ENCODE results near the gene KCNH2. TPM values are rescaled to one million over a fixed set of nuclear protein-coding genes. Genes with fewer than 3 reads are reported as not detected.

The KCNH2 gene
- total RNA-seq, 1 experiment from 2014 or later = 1.5 TPM

DNA sequence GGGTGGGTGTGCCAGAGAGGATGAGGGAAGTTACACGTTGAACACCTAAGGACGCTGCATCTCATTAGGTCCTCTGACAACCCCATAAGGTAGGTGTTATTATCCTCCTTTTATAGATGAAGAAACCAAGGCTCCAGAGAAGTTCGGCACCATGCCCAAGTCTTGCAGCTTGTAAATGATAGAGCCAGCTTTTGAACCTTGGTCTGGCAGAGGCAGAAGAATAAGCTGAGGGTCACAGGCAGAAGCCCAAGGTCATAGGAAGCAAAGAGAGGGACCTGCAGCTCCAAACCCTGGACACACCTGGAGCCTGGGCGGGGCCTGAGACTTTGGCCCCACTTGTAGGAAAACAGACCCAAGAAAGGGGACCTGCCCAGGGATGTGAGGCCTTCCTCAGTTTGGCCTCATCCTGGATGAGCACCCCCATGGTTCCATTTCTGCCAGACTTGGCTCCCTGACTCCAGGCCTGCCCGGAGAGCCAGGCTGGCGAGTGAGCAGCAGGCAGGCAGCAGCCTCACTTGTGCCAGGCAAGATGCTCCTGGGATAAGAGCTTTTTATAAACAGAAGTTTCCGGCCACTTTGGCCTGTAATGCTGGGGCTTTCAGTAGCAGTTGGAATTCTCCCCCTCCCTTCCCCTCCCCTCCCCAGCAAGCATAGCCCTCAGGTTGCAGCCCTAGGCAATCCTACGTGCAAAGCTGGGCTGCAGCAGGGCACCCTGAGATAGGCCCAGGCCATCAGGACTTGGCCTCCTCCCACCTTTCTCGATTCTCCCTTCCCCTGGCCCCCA lies 2.4 kb downstream of the KCNH2 start:
- POLR2A ChIA-PET (ENCODE audit: low non-redundant PET) = no interaction called here
- CTCF ChIA-PET = interaction anchor here (0.5 kb wide), 2 partner anchors 446 to 862 kb away, joined by 5 to 6 read pairs; no protein-coding TSS in a partner anchor
- no peak for TF ChIP-seq EZH2 (IDR thresholded peaks at IDR 0.05; ENCODE audit: borderline replicate concordance, low read depth, low read length, poor library complexity, severe bottlenecking)
- TF ChIP-seq CTCF (conservative IDR thresholded peaks at IDR 0.05; ENCODE audit: low read depth, low read length) = no peak
- H3K27ac ChIP-seq (ENCODE audit: low read depth, low read length, poor library complexity, severe bottlenecking) = no peak overlapping the region
- intact Hi-C loops (cut with micrococcal nuclease; ENCODE audit: unreplicated experiment) = no loop called here
- DNase-seq (ENCODE audit: low spot score) = no peak
- peaks cover 24% of the 10 kb centered on the region for H3K4me1 ChIP-seq (ENCODE audit: insufficient read depth, low read length, poor library complexity, severe bottlenecking)
- H3K4me3 ChIP-seq (ENCODE audit: low read depth, low read length, poor library complexity, severe bottlenecking) = peak overlapping the region; percentile 55
- no peaks in the 10 kb centered on the region for H3K9me3 ChIP-seq (ENCODE audit: low read depth, low read length, poor library complexity, severe bottlenecking)
- BruUV-seq (replicated peaks) = no TSS peak
- H3K27me3 ChIP-seq (replicated peaks; ENCODE audit: insufficient read depth, low read depth, low read length, poor library complexity) = peaks cover 9% of the 10 kb centered on the region
- no peaks in the 10 kb centered on the region for H3K36me3 ChIP-seq (ENCODE audit: insufficient read depth, low read length, poor library complexity, severe bottlenecking)

- BruUV-seq (replicated peaks) = no TSS peak
- H3K27ac ChIP-seq (ENCODE audit: low read depth, low read length, poor library complexity, severe bottlenecking) = no peak overlapping the region
- POLR2A ChIA-PET (ENCODE audit: low non-redundant PET) = no interaction called here
- no peaks in the 10 kb centered on the region for H3K36me3 ChIP-seq (ENCODE audit: insufficient read depth, low read length, poor library complexity, severe bottlenecking)
- H3K27me3 ChIP-seq (replicated peaks; ENCODE audit: insufficient read depth, low read depth, low read length, poor library complexity) = no peaks in the 10 kb centered on the region
- intact Hi-C loops (cut with micrococcal nuclease; ENCODE audit: unreplicated experiment) = no loop called here
- CTCF ChIA-PET = interaction anchor here (0.5 to 0.7 kb wide), 2 partner anchors 10 to 861 kb away, joined by 3 to 6 read pairs; no protein-coding TSS in a partner anchor
- peak overlapping the region; percentile 55 for H3K4me3 ChIP-seq (ENCODE audit: low read depth, low read length, poor library complexity, severe bottlenecking)
- H3K9me3 ChIP-seq (ENCODE audit: low read depth, low read length, poor library complexity, severe bottlenecking) = no peaks in the 10 kb centered on the region
- TF ChIP-seq CTCF (conservative IDR thresholded peaks at IDR 0.05; ENCODE audit: low read depth, low read length) = peak; percentile 30; the same call in 1 of the 2 replicates
- no peak for TF ChIP-seq EZH2 (IDR thresholded peaks at IDR 0.05; ENCODE audit: borderline replicate concordance, low read depth, low read length, poor library complexity, severe bottlenecking)
- DNase-seq (ENCODE audit: low spot score) = peak; percentile 48
- H3K4me1 ChIP-seq (ENCODE audit: insufficient read depth, low read length, poor library complexity, severe bottlenecking) = peaks cover 24% of the 10 kb centered on the region
Observed at GRCh38 chr7:150974468-150975391, 3.4 kb downstream of the KCNH2 start.

DNA sequence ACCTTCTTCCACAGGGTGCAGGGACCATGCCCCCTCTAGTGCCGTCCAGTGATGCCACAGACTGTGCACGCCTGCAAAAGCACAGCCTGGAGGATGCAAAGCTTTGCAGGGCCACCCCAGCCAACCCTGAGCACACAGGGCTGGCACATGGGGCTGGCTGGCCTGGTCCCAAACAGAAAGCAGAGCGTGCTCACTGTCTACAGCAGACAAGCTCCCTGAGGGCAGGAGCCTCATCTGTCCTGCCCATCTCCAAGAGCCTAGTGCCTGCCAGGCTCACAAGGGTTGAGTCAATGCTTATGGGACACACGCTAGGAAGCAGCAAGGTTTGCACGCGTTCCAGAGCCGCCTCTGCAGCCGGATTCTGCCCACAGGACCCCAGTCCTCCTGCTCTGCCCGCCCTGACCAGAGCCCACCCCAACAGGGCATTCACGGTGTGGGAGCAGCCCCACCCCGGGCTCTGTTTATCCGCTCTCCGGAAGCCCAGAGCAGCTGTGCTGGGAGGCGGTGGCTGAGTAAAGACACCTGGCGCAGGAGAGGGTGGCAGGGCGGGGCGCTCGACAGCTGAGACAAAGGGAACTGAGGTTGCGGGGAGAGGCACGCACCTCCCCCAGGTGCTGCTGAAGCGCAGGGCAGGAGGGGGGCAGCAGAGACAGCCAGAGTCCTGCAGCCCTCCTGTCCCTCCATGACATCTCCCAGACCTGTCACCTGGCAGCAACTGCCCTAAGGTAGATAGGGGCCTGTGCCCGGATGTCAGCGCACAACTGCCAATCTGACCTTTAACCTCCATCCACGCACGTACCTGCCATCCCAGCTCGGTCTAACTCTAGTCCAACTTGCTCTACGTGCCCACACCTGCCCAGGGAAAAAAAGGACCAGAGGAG lies 4.3 kb downstream of the KCNH2 start:
- intact Hi-C loops (cut with micrococcal nuclease; ENCODE audit: unreplicated experiment) = no loop called here
- no peaks in the 10 kb centered on the region for H3K36me3 ChIP-seq (ENCODE audit: insufficient read depth, low read length, poor library complexity, severe bottlenecking)
- BruUV-seq (replicated peaks) = no TSS peak
- H3K4me1 ChIP-seq (ENCODE audit: insufficient read depth, low read length, poor library complexity, severe bottlenecking) = peaks cover 18% of the 10 kb centered on the region
- TF ChIP-seq EZH2 (IDR thresholded peaks at IDR 0.05; ENCODE audit: borderline replicate concordance, low read depth, low read length, poor library complexity, severe bottlenecking) (no peak), CTCF (conservative IDR thresholded peaks at IDR 0.05; ENCODE audit: low read depth, low read length) (no peak)
- H3K9me3 ChIP-seq (ENCODE audit: low read depth, low read length, poor library complexity, severe bottlenecking) = no peaks in the 10 kb centered on the region
- no peaks in the 10 kb centered on the region for H3K27me3 ChIP-seq (replicated peaks; ENCODE audit: insufficient read depth, low read depth, low read length, poor library complexity)
- ChIA-PET POLR2A (ENCODE audit: low non-redundant PET) (no interaction called here), CTCF (interaction anchor here (0.7 kb wide), 1 partner anchor 9 kb away, joined by 3 read pairs; no protein-coding TSS in a partner anchor)
- peak overlapping the region; percentile 55 for H3K4me3 ChIP-seq (ENCODE audit: low read depth, low read length, poor library complexity, severe bottlenecking)
- H3K27ac ChIP-seq (ENCODE audit: low read depth, low read length, poor library complexity, severe bottlenecking) = no peak overlapping the region
- DNase-seq (ENCODE audit: low spot score) = no peak
